Right lobe of liver (tissue), 4 donors: ENCODE results near the gene CCL27.

Experiments used
- POLR2A ChIP-seq: fragments of 450-650 bp; IDR thresholded peaks from one replicate; pipeline ENCODE4 v1.6.1; 2017; ENCODE audit warnings: antibody characterized with exemption, mild to moderate bottlenecking
- TF ChIP-seq, protein P1 (sequence below), 4 donors: fragments of 200-600 bp in 3 of 4; fragments of 450-650 bp in 1 of 4; IDR thresholded peaks; one replicate each; pipeline versions ENCODE4 v1.5.1 to v1.8.0; 2016 to 2022; ENCODE audit warnings: antibody characterized with exemption in 4 of 4, mild to moderate bottlenecking in 2 of 4
- donor health status: DM: no; HTN: no; CAD: no.
- donor health status: DM: no; HTN: no; CAD: no.
- donor health status: DM: no; HTN: yes; CAD: no.

DNA sequence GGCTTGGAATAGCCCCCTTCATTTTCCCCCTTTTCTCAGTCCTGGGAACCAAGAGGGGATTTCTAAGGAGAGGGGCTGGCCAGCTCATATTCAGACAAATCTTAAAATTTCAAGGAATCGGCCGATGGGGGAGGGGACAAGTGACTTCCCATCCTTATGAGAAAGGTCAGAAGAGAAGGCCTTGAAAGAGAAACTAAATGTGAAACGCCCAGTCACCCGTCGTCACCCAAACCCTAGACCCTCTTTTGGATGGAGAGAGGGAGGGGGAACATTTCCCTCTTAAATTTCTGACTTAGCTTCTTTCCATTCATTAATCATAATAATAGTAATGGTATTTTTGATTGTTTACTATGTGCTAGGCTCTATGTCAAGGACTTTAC, 29.5 kb upstream of the CCL27 start:
- TF ChIP-seq, protein P1, sequence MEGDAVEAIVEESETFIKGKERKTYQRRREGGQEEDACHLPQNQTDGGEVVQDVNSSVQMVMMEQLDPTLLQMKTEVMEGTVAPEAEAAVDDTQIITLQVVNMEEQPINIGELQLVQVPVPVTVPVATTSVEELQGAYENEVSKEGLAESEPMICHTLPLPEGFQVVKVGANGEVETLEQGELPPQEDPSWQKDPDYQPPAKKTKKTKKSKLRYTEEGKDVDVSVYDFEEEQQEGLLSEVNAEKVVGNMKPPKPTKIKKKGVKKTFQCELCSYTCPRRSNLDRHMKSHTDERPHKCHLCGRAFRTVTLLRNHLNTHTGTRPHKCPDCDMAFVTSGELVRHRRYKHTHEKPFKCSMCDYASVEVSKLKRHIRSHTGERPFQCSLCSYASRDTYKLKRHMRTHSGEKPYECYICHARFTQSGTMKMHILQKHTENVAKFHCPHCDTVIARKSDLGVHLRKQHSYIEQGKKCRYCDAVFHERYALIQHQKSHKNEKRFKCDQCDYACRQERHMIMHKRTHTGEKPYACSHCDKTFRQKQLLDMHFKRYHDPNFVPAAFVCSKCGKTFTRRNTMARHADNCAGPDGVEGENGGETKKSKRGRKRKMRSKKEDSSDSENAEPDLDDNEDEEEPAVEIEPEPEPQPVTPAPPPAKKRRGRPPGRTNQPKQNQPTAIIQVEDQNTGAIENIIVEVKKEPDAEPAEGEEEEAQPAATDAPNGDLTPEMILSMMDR (IDR thresholded peaks at IDR 0.05): no peak
- no peak for TF ChIP-seq POLR2A
